OCI-LY1 (cell line): ENCODE measurements around the gene WWC2.

ENCODE experiments used
- H2AFZ ChIP-seq: fragments of 200-600 bp; sonication (generic), shearing (Covaris generic); 2 replicates; pipeline ENCODE4 v1.6.0; 2014; ENCODE audit warnings: antibody characterized with exemption, mild to moderate bottlenecking, low read length
- H3F3A ChIP-seq: fragments of 200-600 bp; sonication (generic), shearing (Covaris generic); 2 replicates; pipeline ENCODE4 v1.6.0; 2014; ENCODE audit warnings: mild to moderate bottlenecking, antibody characterized with exemption, low read length, moderate library complexity; ENCODE audit not compliant: insufficient read depth
- H3K27ac ChIP-seq: fragments of 200-600 bp; sonication (generic); 2 replicates; pipeline ENCODE4 v1.5.1; 2014; ENCODE audit warnings: low read length, mixed run types, mild to moderate bottlenecking, low read depth; ENCODE audit not compliant: poor library complexity, severe bottlenecking
- H3K27me3 ChIP-seq: fragments of 200-600 bp; sonication (generic); 2 replicates; pipeline ENCODE4 v1.6.0; 2014; ENCODE audit warnings: antibody characterized with exemption, mild to moderate bottlenecking, low read length, moderate library complexity; ENCODE audit not compliant: insufficient read depth
- H3K36me3 ChIP-seq: fragments of 200-600 bp; sonication (generic); 2 replicates; pipeline ENCODE4 v1.6.1; 2014; ENCODE audit warnings: mild to moderate bottlenecking, antibody characterized with exemption, low read length, moderate library complexity, mixed read lengths; ENCODE audit not compliant: insufficient read depth
- H3K4me1 ChIP-seq: fragments of 200-600 bp; sonication (generic); 2 replicates; pipeline ENCODE4 v1.5.1; 2014; ENCODE audit warnings: mild to moderate bottlenecking, low read length, moderate library complexity; ENCODE audit not compliant: insufficient read depth, severe bottlenecking
- H3K4me2 ChIP-seq: fragments of 200-600 bp; sonication (generic), shearing (Covaris generic); 2 replicates; pipeline ENCODE4 v1.6.1; 2014; ENCODE audit warnings: low read length
- H3K4me3 ChIP-seq: fragments of 200-600 bp; sonication (generic); 2 replicates; pipeline ENCODE4 v1.5.1; 2014; ENCODE audit warnings: low read length, low read depth, mild to moderate bottlenecking, mixed read lengths; ENCODE audit not compliant: poor library complexity, severe bottlenecking
- H3K79me2 ChIP-seq: fragments of 200-600 bp; shearing (Covaris generic); 2 replicates; pipeline ENCODE4 v1.6.1; 2016; ENCODE audit warnings: mixed run types, low read length, mixed read lengths; ENCODE audit not compliant: insufficient read depth
- H3K9ac ChIP-seq: fragments of 200-600 bp; sonication (generic), shearing (Covaris generic); 2 replicates; pipeline ENCODE4 v1.6.1; 2014; ENCODE audit warnings: mild to moderate bottlenecking, low read length, mixed read lengths
- H3K9me2 ChIP-seq: fragments of 200-600 bp; sonication (generic), shearing (Covaris generic); 2 replicates; pipeline ENCODE4 v1.6.1; 2014; ENCODE audit warnings: low read depth, mild to moderate bottlenecking, low read length, mixed read lengths
- H3K9me3 ChIP-seq: fragments of 200-600 bp; shearing (Covaris generic); 2 replicates; pipeline ENCODE4 v1.6.1; 2014; ENCODE audit warnings: low read length, mixed read lengths
- H4K20me1 ChIP-seq: fragments of 200-600 bp; sonication (generic), shearing (Covaris generic); 2 replicates; pipeline ENCODE4 v1.6.0; 2016; ENCODE audit warnings: mild to moderate bottlenecking, low read length; ENCODE audit not compliant: insufficient read depth
- CTCF ChIP-seq: fragments of 200-600 bp; sonication (generic), shearing (Covaris generic); IDR thresholded peaks from 2 replicates; pipeline ENCODE4 v1.5.1; 2017; ENCODE audit warnings: mild to moderate bottlenecking, antibody characterized with exemption, low read length, moderate library complexity, mixed read lengths
- EZH2 ChIP-seq: fragments of 200-600 bp; sonication (generic), shearing (Covaris generic); IDR thresholded peaks from 2 replicates; pipeline ENCODE4 v1.8.0; 2017; ENCODE audit warnings: borderline replicate concordance, mixed run types, mild to moderate bottlenecking, antibody characterized with exemption, low read length, moderate library complexity, mixed read lengths

WWC2 gene

GRCh38 chr4:183342541-183343533, 243.8 kb downstream of the WWC2 start:
- Histone ChIP-seq H3K9me2 (no peaks in the 10 kb centered on the region), H2AFZ (no peak overlapping the region), H3K4me1 (no peaks in the 10 kb centered on the region), H3K4me3 (no peak overlapping the region), H4K20me1 (no peaks in the 10 kb centered on the region), H3K27ac (no peak overlapping the region), H3K79me2 (no peaks in the 10 kb centered on the region), H3K27me3 (no peaks in the 10 kb centered on the region), H3F3A (no peaks in the 10 kb centered on the region), H3K9me3 (no peaks in the 10 kb centered on the region), H3K4me2 (no peak overlapping the region), H3K36me3 (no peaks in the 10 kb centered on the region), H3K9ac (no peak overlapping the region)
- no peak for TF ChIP-seq EZH2
- TF ChIP-seq CTCF = no peak

DNA sequence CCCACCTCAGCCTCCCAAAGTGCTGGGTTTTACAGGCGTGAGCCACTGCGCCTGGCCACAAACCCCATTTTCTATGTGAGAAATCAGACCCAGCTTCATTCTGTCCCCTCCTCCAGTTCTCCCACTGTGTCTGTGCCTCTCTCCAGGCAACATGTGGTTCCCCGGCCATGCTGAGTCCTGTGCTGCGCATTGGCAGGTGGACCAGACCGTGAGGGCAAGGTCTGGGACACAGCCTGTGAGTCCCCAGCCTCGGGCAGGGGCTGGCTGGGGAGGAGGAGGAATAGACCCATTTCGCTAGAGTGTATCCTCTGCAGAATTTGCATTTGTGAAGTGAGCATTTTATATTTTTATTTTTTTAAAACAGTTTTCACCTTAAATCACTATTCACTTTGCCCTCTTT, 244.7 kb downstream of the WWC2 start:
- TF ChIP-seq EZH2 (no peak), CTCF (no peak)
- no peak overlapping the region for H3K4me3 ChIP-seq
- H3F3A ChIP-seq = no peaks in the 10 kb centered on the region
- H3K27ac ChIP-seq = no peak overlapping the region
- H3K27me3 ChIP-seq = no peaks in the 10 kb centered on the region
- H3K9me3 ChIP-seq = no peaks in the 10 kb centered on the region
- no peaks in the 10 kb centered on the region for H3K79me2 ChIP-seq
- no peaks in the 10 kb centered on the region for H3K9me2 ChIP-seq
- no peak overlapping the region for H2AFZ ChIP-seq
- H4K20me1 ChIP-seq = no peaks in the 10 kb centered on the region
- H3K9ac ChIP-seq = no peak overlapping the region
- no peak overlapping the region for H3K4me2 ChIP-seq
- H3K36me3 ChIP-seq = no peaks in the 10 kb centered on the region
- no peaks in the 10 kb centered on the region for H3K4me1 ChIP-seq

- no peak for TF ChIP-seq EZH2
- TF ChIP-seq CTCF = no peak
- no peak overlapping the region for H3K4me2 ChIP-seq
Observed at GRCh38 chr4:183344523-183345255, 245.6 kb downstream of the WWC2 start.

More at GRCh38 chr4:183344523-183345255, 245.6 kb downstream of the WWC2 start:
- Histone ChIP-seq H3F3A (no peaks in the 10 kb centered on the region), H3K9me3 (no peaks in the 10 kb centered on the region), H3K4me3 (no peak overlapping the region), H3K27ac (no peak overlapping the region), H4K20me1 (no peaks in the 10 kb centered on the region), H2AFZ (no peak overlapping the region), H3K4me1 (no peaks in the 10 kb centered on the region), H3K27me3 (no peaks in the 10 kb centered on the region), H3K79me2 (no peaks in the 10 kb centered on the region), H3K9me2 (no peaks in the 10 kb centered on the region), H3K36me3 (no peaks in the 10 kb centered on the region), H3K9ac (no peak overlapping the region)
